Activated CD4-positive, alpha-beta memory T cell treated with anti-CD3 and anti-CD28 coated beads, Interleukin-2, amount 10 ng/mL, durations not matched to agents 7 days and 5 days (primary cell): ENCODE data around the gene EFR3B. TPM values are rescaled to one million over a fixed set of nuclear protein-coding genes. Genes with fewer than 3 reads are reported as not detected.
"Not testable (repeated sequence)": the region's sequence is repeated elsewhere in the genome, so short reads cannot be mapped to it uniquely, and the experiment has no call there.

Experiments used
- CTCF ChIA-PET: fragments of 350-600 bp; sonication (Branson Sonifier 250); formaldehyde crosslinking; loops from one replicate; lab custom pipeline; 2021; ENCODE audit warnings: antibody characterized with exemption, inconsistent platforms; lab: Charles Lee
- POLR2A ChIA-PET: fragments of 350-600 bp; sonication (Branson Sonifier 250); formaldehyde crosslinking; loops from one replicate; lab custom pipeline; 2021; ENCODE audit warnings: antibody characterized with exemption; lab: Charles Lee
- DNase-seq: peaks from one replicate; pipeline ENCODE4 v3.0.0-alpha.2; 2020
- H3K27ac Mint-ChIP-seq: one replicate; pipeline ENCODE4 v1.8.0; 2021; ENCODE audit warnings: mild to moderate bottlenecking, mixed read lengths
- H3K27me3 Mint-ChIP-seq: one replicate; pipeline ENCODE4 v1.8.0; 2021; ENCODE audit warnings: mixed read lengths
- H3K36me3 Mint-ChIP-seq: one replicate; pipeline ENCODE4 v1.8.0; 2021; ENCODE audit warnings: low read depth, mixed read lengths
- H3K4me1 Mint-ChIP-seq: one replicate; pipeline ENCODE4 v1.8.0; 2021; ENCODE audit warnings: mixed read lengths
- H3K4me3 Mint-ChIP-seq: one replicate; pipeline ENCODE4 v1.8.0; 2021; ENCODE audit warnings: mild to moderate bottlenecking, mixed read lengths
- H3K9me3 Mint-ChIP-seq: one replicate; pipeline ENCODE4 v1.8.0; 2021; ENCODE audit warnings: mixed read lengths
- total RNA-seq, 2 experiments: library from RNA; stranded (reverse); gene quantifications; one replicate each; pipeline ENCODE4 v1.2.3, GENCODE V29; 2021

Gene EFR3B
- total RNA-seq, 2 experiments from 2014 or later = not detected

DNA sequence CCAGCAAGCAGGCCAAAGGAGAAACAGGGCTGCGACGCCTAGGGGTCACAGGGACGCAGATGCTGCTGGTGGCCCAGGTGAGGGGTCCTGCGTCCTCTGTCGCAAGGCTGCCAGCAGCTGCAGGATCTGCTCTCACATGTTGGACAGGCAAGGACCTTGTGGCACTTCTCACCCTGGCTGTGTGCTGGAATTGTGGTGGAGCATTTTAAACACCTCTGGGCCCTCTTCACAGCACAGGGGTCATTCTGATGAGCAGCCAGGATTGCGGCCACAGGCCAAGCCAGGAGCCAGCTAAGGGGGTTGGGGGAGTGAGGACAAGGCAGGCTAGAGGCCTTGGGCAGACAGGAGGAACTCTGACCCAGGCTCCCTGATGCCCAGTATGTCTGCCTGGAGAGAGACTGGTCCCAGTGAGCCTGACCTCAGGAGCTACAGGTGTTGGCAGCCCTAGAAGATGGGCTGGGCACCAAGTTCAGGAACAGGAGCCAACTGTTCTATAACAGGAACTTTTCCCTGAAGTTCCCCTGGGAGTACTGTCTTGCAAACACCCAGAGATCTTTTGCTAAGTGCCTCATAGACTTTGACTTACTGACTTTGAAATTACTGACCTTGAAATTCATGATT lies 40.2 kb downstream of the EFR3B start:
- no peak overlapping the region for H3K4me3 Mint-ChIP-seq
- peaks cover 23% of the 10 kb centered on the region for H3K27me3 Mint-ChIP-seq
- no peaks in the 10 kb centered on the region for H3K36me3 Mint-ChIP-seq
- no peaks in the 10 kb centered on the region for H3K9me3 Mint-ChIP-seq
- ChIA-PET CTCF (no interaction called here), POLR2A (no interaction called here)
- no peaks in the 10 kb centered on the region for H3K4me1 Mint-ChIP-seq
- DNase-seq = no peak
- no peak overlapping the region for H3K27ac Mint-ChIP-seq

DNA sequence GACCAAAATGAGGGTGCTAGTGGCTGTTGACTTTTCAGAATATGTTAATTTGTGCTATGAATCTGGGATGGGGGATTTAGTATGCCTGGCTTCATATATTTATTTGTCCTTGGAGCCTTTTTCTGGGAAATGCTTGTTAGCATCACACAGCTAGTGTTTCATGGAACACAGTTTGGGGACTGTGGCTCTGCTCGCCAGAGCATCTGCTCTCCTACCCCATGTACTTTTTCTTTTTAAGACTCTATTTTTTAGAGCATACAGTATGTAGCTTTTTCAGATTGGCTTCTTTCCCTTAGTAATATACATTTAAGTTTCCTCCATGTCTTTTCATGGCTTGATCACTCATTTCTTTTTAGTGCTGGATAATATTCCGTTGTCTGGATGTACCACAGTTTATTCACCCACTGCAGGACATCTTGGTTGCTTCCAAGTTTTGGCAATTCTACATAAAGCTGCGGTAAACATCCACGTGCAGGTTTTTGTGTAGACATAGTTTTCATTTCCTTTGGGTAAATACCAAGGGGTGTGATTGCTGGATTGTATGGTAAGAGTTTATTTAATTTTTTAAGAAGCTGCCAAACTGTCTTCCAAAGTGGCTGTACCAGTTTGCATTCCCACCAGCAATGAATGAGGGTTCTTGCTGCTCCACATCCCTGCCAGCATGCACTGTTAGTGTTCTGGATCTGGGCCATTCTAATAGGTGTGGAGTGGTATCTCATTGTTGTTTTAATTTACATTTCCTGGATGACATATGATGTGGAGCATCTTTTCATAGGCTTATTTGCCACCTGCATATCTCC lies 44.1 kb downstream of the EFR3B start:
- no peaks in the 10 kb centered on the region for H3K36me3 Mint-ChIP-seq
- ChIA-PET POLR2A (no interaction called here), CTCF (no interaction called here)
- no peak overlapping the region for H3K4me3 Mint-ChIP-seq
- peaks cover 10% of the 10 kb centered on the region for H3K27me3 Mint-ChIP-seq
- no peaks in the 10 kb centered on the region for H3K9me3 Mint-ChIP-seq
- no peak overlapping the region for H3K27ac Mint-ChIP-seq
- DNase-seq = no peak
- H3K4me1 Mint-ChIP-seq = no peaks in the 10 kb centered on the region

DNA sequence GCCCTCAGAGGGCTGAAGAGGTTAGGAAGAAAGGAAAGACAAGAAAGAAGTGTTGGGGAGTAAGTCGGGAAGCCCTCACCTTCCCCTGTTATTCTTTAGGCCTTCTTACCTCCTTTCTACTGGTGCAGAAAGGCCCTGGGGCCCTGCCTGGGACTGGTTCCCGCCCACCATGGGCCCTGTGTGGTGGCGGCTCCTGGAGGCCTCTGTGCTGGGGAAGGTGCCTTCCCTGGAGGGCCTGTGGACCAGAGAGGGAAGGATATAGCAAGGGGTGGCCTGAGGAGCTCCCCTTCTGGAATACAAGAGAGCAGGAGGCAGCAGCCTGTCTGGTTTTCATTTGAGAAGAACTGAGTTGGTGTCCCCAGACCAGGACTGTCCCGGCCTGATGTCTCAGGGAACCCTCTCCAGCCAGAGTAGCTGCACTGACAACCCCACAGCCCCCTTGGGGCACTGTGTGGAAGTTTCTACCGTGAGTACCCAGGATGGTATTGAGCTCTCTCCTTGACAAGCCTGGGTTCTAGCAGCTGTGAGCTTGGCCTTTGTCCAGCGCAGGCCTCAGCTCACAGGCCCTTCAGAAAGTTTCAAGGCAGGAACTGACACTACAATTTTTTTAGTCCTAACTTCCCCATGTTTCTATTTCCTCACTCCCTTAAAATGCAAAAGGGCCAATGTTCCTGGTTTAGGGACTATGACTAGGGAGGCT lies 47.1 kb downstream of the EFR3B start:
- CTCF ChIA-PET = no interaction called here

DNA sequence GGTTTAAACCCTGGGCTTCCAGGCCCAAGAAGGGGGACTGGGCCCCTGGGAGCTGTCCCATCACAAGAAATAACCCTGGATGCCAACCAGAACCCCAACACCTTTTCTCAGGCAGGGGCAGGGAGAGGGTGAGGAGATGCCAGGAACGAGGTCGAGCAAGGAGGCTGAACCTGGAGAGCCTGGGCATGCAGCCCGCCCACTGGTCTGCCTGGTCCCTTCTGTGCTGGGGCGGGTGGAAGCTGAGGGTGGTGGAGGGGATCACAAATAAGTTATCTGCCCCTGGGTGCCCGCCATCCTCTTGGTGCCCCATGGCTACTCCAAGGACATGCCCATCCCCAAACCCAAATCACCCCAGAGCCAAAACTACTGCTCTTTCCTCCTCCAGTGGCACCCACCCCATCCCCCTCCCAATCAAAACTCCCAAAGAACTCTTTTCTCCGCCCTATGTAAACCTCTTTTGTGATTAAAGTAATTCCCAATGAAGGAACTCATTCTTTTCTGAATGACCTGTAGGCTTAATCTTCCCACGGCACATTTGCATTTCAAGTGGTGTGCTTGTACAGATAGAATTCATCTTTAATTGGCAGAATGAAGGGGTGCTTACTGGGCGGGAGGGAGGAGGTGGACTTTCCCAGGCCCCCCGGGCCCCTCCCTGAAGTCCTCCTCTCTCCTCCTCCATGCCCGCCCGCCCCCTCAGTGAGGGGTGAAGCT lies 47.9 kb downstream of the EFR3B start:
- Mint-ChIP-seq H3K4me3 (no peak overlapping the region), H3K27ac (no peak overlapping the region), H3K9me3 (no peaks in the 10 kb centered on the region), H3K27me3 (peaks cover 3% of the 10 kb centered on the region), H3K4me1 (no peaks in the 10 kb centered on the region), H3K36me3 (no peaks in the 10 kb centered on the region)
- ChIA-PET CTCF (no interaction called here), POLR2A (no interaction called here)
- no peak for DNase-seq

More for the DNA sequence above, 47.1 kb downstream of the EFR3B start:
- peaks cover 2% of the 10 kb centered on the region for H3K27me3 Mint-ChIP-seq
- no peaks in the 10 kb centered on the region for H3K36me3 Mint-ChIP-seq
- POLR2A ChIA-PET = no interaction called here
- no peaks in the 10 kb centered on the region for H3K9me3 Mint-ChIP-seq
- DNase-seq = no peak
- no peak overlapping the region for H3K27ac Mint-ChIP-seq
- H3K4me1 Mint-ChIP-seq = no peaks in the 10 kb centered on the region
- no peak overlapping the region for H3K4me3 Mint-ChIP-seq

DNA sequence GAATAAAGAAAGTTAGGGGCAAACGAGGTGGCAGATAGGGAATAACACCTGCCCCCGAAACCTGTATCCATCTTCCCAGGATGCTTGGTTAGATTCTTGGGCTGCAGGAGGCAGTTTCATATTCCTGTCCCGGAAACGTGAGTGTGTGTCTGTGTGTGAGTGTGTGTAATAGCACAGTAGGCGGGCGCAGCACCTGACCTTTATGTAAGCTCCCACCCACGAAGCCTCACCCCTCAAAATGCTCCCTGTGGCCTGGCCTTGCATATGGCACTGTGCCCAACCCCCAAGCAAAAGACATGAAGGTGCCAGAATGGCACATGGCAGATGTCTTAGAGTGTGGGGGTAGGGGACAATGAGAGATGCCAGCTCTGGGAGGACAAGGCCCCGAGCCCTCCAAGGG lies 48.9 kb downstream of the EFR3B start:
- Mint-ChIP-seq H3K27ac (no peak overlapping the region), H3K4me1 (no peaks in the 10 kb centered on the region), H3K27me3 (peaks cover 3% of the 10 kb centered on the region), H3K9me3 (no peaks in the 10 kb centered on the region), H3K4me3 (no peak overlapping the region), H3K36me3 (no peaks in the 10 kb centered on the region)
- ChIA-PET CTCF (no interaction called here), POLR2A (no interaction called here)
- DNase-seq = no peak

DNA sequence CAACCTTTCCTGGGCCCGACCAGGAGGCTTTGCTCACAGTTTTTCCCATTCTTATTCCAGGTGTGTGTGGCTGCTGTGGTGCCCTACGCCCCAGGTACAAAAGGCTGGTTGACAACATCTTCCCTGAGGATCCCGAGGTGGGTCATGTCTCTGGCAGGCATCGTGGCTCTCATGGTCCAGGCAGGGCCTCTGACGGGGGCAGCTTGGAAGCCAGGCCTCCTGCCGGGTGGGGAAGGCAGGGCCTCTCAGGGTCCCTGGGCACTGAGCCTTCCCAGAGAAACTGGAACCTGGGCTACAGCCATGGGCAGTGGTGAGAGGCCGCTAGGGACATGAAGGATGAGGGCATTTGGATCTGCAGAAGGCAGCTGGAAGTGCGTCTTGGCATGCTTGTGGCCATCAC lies 49.4 kb downstream of the EFR3B start:
- Mint-ChIP-seq H3K4me3 (no peak overlapping the region), H3K9me3 (no peaks in the 10 kb centered on the region), H3K4me1 (no peaks in the 10 kb centered on the region), H3K36me3 (no peaks in the 10 kb centered on the region), H3K27me3 (peaks cover 3% of the 10 kb centered on the region), H3K27ac (no peak overlapping the region)
- ChIA-PET POLR2A (no interaction called here), CTCF (no interaction called here)
- DNase-seq = no peak

DNA sequence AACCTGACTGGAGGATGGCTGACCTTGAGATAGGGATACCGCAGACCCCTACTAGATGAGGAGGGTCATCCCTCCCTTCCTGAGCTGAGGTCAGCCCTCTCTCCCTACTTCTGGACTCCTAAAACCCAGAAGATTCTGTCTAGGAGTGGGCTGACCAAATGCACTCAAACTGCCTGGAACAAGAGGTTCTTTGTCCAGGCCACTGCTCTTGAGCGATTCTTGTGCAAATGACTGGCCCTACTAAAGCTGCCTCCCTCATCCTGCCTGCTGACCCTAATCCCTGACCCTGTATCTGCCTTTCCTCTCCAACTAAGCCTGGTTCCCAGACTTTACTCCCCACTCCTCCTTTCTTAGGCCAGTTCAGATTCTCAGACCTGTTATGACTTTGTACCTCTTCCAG lies 56.2 kb downstream of the EFR3B start:
- DNase-seq = no peak
- Mint-ChIP-seq H3K27me3 (peaks cover 12% of the 10 kb centered on the region), H3K4me1 (peaks cover 1% of the 10 kb centered on the region), H3K9me3 (peaks cover 10% of the 10 kb centered on the region), H3K27ac (no peak overlapping the region), H3K4me3 (no peak overlapping the region), H3K36me3 (no peaks in the 10 kb centered on the region)
- ChIA-PET POLR2A (no interaction called here), CTCF (no interaction called here)

DNA sequence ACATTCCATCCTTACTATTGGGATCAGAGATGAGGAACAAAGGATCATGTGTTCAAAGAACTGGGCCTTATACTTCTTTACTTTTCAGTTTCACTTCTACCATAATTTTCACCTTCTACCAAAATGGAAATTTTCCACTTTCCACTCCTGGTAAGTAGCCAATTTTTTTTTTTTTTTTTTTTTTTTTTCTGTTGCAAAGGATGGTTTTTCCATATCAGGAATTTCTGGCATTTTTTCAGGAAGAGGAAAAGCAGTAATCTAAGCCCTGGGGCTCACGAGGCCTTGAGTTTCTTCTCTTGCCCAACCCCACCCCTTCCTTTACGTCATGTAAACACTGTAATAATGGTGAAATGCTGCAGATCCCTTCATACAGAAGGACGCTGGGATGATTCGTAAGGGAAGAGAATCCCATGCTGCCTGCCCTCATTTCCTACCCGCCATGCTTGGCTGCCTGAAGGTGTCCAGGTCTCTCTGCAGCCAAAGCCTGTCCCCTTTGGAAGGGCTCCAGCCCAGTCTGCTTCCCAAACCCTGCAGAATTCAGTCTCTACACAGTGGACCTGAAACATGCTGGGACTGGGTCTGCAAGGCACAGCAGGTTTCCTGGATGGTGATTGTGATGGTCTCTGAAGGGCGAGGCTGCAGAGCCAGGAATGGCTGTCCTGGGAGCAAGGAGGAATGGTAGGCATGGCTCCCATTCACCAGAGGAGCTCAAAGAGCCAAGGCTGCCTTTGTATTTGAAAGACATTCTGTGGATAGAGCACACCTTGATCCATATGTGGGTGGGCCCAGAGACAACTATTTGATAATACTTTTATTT lies 57.0 kb downstream of the EFR3B start:
- H3K36me3 Mint-ChIP-seq = no peaks in the 10 kb centered on the region
- H3K27ac Mint-ChIP-seq = no peak overlapping the region
- H3K9me3 Mint-ChIP-seq = peaks cover 10% of the 10 kb centered on the region
- CTCF ChIA-PET = interaction anchor here (1.1 kb wide), 1 partner anchor 105 kb away, joined by 5 read pairs; no protein-coding TSS in a partner anchor
- no peak overlapping the region for H3K4me3 Mint-ChIP-seq
- peaks cover 1% of the 10 kb centered on the region for H3K4me1 Mint-ChIP-seq
- POLR2A ChIA-PET = no interaction called here
- DNase-seq = no peak
- peaks cover 12% of the 10 kb centered on the region for H3K27me3 Mint-ChIP-seq

DNA sequence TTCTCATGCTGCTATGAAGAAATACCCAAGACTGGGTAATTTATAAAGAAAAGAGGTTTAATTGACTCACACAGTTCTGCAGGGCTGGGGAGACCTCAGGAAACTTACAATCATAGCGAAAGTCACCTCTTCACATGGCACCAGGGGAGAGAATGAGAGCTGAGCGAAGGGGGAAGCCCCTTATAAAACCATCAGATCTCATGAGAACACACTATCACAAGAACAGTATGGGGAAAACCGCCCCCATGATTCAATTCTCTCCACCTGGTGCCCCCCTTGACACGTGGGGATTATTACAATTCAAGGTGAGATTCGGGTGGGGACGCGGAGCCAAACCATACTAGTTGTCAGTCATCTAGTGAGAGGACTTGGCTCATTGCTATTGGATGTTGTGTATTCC lies 60.5 kb downstream of the EFR3B start:
- peaks cover 10% of the 10 kb centered on the region for H3K9me3 Mint-ChIP-seq
- H3K36me3 Mint-ChIP-seq, DNase-seq, H3K4me3 Mint-ChIP-seq, POLR2A ChIA-PET, H3K4me1 Mint-ChIP-seq, CTCF ChIA-PET, H3K27me3 Mint-ChIP-seq, H3K27ac Mint-ChIP-seq: not testable (repeated sequence)

DNA sequence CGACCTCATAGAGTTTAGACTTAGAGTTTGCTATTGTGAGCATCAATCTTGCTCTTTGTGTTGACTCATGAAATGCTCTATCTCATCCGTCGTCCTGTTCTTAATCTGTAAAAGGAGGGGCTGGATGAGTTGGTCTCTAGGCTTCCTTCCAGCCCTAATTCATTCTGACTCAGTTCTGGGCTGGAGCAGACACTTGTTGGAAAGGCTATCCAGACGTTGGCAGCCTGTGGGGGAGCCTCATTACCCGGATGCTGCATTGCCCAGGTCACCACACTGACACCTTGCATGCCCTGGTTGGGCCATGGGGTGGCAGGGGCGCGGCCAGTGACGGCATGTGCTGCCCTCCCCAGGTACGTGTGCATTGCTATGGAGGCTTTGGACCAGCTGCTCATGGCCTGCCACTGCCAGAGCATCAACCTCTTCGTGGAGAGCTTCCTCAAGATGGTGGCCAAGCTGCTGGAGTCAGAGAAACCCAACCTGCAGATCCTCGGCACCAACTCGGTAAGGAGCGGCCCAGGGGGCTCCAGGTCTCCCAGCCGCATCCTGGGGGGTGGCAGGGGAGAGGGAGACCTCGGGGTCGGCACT lies 61.5 kb downstream of the EFR3B start:
- no peak overlapping the region for H3K4me3 Mint-ChIP-seq
- no peak for DNase-seq
- H3K4me1 Mint-ChIP-seq = peaks cover 1% of the 10 kb centered on the region
- ChIA-PET POLR2A (no interaction called here), CTCF (no interaction called here)
- peaks cover 10% of the 10 kb centered on the region for H3K9me3 Mint-ChIP-seq
- H3K36me3 Mint-ChIP-seq = no peaks in the 10 kb centered on the region
- H3K27me3 Mint-ChIP-seq = peaks cover 11% of the 10 kb centered on the region
- no peak overlapping the region for H3K27ac Mint-ChIP-seq

DNA sequence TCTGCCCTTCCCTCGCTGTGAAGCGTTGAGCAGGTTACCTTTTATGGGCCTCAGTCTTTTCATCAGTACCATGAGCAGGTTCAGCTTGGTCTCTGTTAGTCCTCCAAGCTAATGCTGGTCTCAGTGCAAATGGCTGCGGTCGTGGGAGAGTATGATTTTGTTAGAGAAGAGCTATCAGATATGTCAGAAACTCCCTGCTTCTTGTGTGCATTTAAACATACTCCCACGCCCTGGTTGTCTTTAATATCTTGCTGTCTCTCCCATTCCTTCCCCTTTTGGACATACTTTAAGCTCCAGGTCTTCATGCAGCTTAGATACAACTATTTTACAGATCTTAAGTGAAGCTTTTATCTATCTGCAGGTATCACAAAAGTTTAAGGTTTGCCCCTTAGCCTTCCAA lies 62.9 kb downstream of the EFR3B start:
- ChIA-PET POLR2A (no interaction called here), CTCF (interaction anchor here (1.2 kb wide), 1 partner anchor 25 kb away, joined by 3 read pairs; no protein-coding TSS in a partner anchor)
- Mint-ChIP-seq H3K4me3 (no peak overlapping the region), H3K36me3 (no peaks in the 10 kb centered on the region), H3K27ac (no peak overlapping the region), H3K27me3 (peaks cover 11% of the 10 kb centered on the region), H3K9me3 (peaks cover 10% of the 10 kb centered on the region), H3K4me1 (peaks cover 1% of the 10 kb centered on the region)
- no peak for DNase-seq
